GM21723 (cell line): ENCODE results near the gene CCDC70.
"Not testable (repeated sequence)": the region's sequence is repeated elsewhere in the genome, so short reads cannot be mapped to it uniquely, and the experiment has no call there.

ENCODE experiments used
- ATAC-seq: cut with Tn5 transposase; IDR thresholded peaks from one replicate; pipeline ENCODE4 v1.9.1; 2021; ENCODE audit warnings: mild to moderate bottlenecking, moderate library complexity; ENCODE audit not compliant: unreplicated experiment

CCDC70 gene

DNA sequence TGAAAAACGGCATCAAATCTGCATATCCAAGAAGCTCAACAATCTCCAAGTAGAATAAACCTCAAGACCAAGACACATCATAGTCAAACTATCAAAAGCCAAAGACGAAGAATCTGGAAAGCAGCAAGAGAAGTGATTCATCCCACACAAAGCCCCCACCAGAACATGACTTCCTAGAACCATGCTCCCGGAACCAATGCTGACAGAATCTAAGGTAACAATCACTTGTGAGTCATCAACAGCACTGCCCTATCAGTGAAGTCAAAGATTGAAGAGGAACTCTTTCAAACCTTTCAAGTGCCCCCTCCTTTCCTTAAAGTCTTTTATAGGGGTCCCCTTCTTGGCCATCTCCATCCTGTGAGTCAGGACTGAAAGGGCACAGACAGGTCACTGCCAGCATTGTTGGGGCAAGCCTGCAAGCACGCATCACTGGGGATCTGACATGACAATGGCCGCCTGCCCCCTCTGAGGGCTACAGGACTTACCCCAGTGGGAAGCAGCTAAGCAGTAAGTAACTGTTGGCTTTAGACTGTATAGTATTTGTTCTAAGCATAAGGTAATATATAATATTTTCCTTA is at the start of gene CCDC70:
Gene CCDC70, plus strand, starts transcription at position 247 of the 578 bp plus-strand sequence. CDS start 3,443 bp downstream, outside the sequence.
- no peak for ATAC-seq

DNA sequence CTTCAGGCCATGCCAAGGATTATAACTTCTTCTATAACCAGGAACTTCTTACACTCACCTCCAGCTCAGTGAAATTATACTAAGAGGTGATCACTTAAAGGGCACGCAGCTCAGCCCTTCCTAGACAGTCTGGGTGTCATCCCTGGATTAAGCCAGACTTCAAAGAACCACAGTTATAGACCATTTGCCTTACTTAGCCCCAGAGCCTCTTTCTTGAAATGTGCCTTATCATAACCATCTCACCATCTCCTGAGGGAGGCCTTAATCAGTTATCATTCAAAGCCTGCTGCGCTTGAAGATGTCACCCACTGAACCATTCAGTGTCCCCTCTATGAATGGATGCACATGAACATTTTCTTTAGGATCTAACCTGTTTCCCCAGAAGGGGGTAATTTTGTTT is 47.7 kb upstream of the CCDC70 start:
- no peak for ATAC-seq

DNA sequence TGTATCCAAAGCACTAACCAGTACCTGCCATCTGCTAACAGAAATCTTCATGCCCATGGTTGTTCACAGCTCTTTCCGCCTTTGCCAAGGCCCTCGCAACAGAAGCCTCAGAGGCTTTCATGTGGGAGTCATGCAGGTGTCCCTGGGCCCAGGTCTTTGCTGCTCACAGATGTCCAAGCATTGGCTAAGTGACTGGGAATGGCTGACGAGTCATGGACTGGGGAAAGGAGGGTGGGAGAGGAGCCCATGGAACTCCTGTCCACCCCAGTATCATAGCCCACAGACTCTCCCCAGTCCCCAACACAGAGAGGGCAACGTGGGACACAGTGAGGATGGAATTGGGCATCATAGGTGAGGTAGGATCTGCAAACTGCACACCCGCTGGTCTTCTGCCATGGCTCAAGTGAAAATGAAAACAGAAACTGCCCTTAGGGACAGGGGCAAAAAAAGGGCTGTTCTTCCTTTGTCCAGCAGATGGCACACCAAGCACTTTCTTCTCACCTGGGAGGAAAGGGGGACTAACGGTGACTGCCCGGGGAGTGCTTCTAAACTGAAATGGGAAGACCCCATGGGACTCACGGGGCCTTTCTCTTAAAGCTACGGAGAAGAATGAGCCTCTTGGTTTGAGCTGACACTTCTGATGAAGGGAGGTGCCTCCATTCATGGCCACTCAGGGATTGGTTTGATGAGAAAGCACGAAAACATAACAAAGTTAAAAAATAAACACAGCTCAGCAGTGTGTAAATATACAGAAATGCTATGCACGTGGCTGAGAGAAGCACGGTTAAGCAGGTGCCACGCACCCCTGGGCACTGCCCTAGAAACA is 46.7 kb upstream of the CCDC70 start:
- peak; percentile 76 for ATAC-seq

DNA sequence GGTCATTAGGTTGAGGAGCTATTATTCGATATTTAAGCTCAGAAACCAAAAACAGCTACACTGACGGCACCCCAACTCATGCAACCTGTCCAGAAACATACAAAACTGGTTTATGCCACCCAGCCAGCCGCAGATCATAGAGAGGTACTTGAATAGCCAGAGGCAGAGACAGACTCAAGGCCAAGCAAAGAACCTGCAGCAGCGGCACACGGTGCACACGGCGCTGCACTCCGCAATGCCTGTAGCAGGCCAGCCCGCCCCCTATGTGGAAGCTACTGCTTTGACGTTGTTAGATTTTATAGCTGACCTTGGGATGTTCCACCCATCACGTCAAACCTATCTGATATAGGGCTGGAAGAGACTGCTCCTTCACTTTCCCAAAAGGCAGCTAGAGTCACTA is 45.9 kb upstream of the CCDC70 start:
- no peak for ATAC-seq

DNA sequence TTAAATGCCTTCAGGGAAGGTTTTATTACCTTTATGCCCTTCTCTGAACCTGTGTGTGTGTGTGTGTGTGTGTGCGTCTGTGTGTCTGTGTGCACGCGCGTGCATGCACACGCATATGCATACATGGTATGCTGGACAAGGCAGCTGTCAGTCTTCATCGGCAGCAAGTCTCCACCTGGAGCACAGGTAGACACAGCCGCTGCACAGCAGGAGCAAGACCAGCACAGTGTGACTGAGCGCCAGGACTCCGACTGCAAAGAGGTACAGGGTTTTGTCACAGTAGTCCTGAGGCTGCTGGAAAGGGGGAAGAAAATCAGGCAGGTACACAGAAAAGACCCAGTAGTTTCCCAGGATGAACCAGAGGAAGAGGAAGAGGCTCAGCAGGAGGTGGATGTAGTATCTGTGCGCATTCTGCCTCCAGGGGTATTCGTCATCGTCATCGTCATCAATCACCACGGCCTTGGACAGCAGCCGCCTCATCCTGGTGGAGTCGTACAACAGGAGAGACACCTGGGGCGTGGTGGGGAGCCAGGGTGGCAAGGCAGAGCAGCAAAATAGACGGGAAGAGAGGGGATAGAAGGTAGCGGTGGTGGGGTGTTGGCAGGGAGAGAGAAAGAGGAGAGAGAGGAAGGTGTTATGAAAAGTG is 45.0 kb upstream of the CCDC70 start:
- no peak for ATAC-seq

DNA sequence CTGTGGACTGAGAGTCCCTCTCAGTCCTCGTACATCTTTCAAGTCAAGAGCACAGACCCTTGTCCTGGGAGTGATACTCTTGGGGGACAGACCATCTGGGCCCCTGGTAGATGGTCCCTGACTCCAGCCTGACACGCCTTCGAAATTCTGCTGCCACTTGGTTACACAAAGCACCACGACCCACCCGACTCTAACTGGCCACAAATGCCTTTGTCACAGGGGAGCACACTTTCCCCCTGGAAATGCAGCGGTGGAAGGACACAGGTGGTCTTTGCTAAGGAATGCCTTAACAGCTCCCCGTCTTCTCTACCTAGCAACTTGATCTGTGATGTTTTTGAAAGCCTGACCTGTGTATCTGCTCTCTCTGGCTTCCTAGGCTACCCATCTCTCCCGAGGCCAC is 44.1 kb upstream of the CCDC70 start:
- ATAC-seq = no peak

DNA sequence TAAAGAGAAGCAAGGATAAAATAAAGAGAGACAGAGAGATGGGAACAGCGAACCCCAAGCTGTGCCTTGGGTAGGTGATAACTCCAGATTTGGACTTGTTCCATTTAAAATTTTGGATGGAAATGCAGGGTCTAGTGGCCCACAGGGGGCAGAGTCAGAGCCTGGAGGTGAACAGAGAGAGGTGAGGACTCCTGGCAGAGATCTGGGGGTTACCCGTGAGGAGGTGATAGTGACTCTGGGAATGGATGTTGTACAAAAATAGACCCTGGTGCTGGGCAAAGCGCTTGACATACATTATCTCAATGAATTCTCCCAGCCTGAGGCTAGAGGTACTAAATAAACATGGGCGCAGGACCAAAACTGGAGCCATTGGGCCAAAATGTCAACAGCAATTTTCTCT is 43.5 kb upstream of the CCDC70 start:
- ATAC-seq = no peak

DNA sequence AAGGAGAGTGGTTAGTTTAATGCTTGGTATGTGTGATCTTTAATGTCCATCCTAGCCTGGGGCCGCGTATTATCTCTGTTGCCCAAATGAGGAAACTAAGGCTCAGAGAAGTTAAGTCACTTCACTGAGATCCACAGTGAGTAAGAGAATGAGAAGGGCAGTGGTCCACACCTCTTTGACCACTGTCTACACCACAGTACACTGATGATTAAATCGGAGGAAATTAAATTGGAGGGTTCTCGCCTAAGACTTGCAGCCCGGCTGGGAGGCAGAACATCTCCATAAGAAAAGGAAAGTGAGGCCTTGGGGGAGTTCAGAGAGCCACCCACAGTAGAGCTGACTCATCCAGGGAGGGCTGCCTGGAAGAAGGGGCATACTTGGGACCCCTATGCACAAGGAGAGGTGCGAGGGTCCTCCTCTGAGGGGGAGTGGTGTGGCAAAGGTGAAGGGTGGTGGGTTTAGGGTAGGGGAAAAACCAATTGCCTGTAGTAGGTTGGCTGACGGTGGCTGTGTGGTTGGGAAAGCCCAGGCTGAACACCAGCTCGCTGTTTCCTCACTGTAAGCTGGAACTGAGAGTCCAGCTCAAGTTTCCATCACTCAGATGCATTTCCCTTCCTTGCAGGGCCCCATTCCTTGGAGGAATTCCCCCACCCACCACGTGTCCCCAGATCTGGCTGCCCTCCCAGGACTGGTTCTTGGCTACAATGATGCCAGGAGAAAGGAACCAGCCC is 42.8 kb upstream of the CCDC70 start:
- ATAC-seq = peak; percentile 42

DNA sequence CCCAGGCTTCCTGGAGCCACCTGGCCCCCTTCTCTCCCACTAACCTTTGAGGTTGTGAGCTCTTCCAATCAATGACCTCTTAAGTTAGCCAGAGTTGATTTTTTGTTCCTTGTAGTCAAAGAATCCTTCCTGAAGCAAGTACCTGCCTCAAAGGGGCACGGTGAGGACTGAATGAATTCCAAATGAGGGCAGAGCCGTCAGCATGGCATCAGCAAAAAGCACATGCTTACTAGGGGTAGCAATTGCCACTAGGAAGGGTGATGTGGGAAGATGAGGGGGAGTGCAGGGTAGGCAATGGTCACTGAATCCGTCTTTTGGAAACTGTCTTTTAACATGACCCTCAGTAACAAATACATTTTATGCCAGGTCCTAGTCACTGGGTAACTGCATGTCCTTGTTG is 42.2 kb upstream of the CCDC70 start:
- ATAC-seq = no peak

DNA sequence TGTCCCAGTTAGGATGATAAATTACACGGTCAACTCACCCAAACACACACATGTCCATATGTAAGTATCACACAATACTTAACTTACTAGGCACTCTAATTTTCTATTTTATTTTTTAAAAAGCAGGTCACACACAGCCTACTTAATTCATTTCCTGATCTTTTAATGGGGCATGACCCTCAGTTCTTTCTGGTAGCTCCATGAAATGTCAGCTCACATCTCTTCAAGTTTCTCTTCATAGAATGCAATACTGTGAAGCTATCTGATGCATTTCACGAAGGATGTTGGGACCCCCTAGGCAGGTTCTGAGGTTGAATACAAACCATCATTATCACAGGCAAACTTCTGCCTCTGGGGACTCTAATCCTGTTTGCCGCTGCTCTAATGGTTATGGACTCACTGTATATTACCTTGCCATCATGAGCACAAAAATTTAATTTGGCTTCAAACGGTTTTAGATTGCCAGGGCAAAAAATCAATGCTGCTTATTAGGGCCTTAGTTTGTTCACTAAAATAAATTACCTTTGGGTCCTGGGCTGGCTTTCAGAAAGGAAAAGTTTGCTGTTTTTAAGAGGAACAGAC is 41.7 kb upstream of the CCDC70 start:
- no peak for ATAC-seq

DNA sequence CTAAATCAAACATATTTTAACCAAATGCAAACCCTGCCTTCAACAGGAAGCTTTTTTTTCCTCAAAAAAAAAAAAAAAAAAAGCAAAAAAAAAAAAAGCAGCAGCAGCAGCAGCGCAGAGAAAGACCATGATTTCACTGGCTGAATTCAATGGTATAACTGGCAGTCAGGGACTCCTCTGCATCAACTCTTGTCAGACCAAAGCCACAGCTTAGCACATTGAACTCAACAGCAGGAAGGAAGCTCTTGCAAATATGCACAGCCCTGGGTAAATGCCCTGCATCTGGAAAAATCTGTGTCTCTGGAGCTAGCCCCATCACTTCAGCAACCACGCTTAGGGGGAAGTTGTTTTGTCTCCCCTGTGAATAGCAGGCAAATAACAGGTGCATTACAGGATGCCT is 40.2 kb upstream of the CCDC70 start:
- ATAC-seq = no peak

DNA sequence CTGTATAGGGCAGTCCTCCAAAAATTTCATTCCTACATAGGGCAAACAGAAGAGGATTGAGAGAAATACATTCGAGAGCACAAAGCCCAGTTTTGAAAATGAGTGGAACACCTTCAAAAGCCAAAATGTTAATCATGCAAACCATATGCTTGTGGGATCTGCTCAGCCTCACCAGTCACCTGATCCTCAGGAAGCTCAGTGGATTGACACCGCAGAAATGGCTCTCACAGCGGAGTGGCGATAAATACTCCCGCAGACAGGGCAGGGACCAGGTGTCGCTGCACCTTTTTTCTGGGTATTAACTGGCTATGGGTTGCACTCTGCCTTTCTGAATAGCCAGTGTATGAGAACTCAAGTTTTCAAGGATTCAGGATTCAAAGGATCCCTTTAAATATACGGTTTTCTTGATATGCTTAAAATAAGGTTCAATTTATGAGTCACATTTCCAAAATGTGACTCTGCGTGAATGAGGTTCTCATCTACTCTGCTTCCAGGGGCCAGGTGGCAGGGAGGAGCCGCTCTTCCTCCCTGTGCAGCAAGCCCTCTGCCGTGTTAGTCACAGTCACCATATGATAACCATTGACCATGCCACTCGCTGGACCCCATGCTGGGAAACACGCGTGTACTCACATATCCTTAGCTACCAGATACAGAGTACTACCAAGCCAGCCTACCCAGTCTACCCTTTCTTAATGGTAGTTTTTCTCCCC is 39.5 kb upstream of the CCDC70 start:
- ATAC-seq = no peak

DNA sequence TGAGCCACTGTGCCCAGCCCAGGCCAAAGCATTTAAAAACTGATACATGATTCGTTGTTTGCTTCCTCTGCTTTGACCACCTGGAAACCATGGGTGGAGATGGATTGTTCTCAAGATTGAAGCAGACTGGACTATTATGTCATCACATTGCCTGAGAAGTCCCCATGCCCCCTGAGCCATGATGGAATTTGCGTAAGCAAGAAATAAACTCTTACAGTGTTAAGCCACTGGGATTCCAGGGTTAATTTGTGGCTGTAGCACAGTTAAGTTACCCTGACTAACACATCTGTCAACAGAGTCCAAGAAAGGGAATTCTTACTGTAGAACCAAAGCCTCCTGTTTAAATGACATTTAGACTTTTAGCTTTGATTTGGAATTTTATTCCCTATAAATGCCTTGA is 38.4 kb upstream of the CCDC70 start:
- ATAC-seq = no peak

DNA sequence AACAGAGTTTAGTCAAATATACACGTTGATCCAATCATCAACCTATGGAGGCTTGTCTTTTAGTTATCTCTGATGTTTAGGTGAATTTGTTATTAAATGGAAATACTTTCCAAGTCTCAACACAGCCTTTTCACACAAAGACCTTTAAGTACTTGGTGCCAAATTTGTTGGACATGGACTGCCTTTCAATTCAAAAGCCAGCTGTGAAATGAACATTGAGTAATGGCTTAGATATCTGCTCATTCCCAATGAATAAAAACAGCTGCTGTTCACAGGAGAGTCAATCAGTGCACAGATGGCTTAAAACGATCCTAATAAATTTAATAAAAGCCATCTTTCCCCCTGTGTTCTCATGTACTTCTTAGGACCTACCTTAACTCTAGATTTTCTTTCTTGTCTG is 37.9 kb upstream of the CCDC70 start:
- ATAC-seq = no peak

DNA sequence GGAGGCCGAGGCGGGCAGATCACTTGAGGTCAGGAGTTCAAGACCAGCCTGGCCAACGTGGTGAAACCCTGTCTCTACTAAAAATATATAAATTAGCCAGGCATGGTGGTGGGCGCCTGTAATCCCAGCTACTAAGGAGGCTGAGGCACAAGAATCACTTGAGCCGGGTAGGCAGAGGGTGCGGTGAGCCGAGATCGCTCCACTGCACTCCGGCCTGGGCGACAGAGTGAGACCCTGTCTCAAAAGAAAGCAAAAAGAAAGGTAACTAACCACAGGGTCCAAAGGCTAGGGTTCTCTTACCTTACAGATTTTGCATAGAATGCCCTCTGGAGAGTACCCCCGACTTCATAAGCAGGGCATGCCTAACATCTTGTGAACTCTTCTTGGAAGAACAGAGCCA is 37.1 kb upstream of the CCDC70 start:
- ATAC-seq = not testable (repeated sequence)

DNA sequence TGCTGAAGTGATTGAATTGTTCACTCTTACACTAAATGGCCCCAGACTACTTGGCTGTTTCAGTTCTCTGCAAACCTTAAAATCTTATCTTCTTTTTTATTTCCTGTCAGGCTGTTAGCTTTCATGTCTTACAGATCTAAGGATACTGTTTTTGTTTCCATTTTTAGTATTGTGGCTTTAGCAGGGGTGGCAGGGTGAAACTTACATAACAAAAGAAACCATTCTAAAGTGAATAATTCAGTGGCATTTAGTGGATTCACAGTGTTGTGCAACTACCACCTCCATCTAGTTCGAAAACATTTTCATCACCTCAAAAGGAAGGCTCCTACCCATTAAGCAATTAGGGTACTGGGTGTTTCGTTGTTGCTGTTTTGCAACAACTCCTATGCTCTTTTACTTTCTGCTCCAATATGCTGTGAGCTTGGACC is 36.6 kb upstream of the CCDC70 start:
- ATAC-seq = peak; percentile 54

DNA sequence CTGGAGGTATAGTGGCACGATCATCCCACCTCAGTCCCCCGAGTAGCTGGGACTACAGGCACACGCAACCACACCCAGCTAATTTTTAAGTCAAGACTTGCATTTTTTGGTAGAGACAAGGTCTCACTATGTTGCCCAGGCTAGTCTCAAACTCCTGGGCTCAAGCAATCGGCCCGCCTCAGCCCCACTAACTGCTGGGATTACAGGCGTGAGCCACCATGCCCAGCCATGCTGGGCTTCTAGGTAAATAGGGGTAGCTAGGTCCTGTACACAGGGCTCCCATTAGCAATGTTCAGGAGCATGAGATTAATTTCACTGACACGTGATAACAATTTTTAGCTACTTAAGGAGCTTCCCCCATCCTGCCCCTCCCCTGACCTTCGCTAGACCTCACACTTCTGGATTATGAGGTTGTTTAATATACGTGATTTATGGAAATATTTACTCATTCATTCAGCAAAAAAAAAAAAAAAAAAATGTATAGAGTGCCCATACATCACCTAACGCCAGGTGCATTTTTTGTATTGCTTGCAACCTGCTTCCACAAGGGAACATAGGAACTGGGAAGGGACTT is 36.0 kb upstream of the CCDC70 start:
- no peak for ATAC-seq

DNA sequence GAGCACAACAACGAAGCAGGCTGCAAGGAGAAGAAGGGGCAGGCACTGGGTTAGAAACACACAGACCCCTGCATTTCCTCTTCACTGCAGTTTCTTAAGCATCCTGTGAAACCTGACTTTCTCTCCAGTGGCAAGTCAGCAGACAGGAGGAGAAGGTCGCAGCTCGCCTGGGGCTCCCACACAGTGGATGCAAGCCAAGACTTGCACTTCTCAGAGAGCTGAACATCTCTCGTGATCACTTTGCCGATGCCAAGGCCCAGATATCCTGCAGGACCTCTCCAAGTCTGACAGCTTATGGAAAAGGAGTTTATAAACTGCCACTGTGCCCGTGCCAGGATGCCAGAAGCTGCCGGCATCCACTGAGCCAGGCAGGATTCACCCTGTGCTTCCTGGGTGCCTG is 35.2 kb upstream of the CCDC70 start:
- ATAC-seq = no peak

DNA sequence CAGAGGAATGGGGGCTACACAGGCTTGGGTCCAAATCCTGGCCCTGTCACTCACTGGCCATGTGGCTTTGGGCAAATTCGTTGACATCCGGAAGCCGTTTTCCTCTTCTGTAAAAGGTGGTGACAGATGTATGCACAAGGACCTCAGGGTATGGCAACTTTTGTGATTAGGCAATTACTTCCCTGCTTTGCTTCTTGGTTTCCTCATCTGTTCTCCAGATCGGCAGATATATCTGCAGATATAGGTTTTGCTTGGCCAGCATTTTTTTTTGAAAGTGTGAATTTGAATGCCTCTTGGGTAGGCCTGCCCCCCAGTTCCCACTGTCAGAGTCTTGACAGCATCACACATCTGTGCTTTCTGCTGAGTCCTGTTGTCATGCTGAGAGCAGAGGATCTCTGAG is 34.5 kb upstream of the CCDC70 start:
- ATAC-seq = no peak
